ENCODE measurements around the gene TELO2. TPM values are rescaled to one million over a fixed set of nuclear protein-coding genes. Genes with fewer than 3 reads are reported as not detected.

TELO2 gene
- total and polyA plus RNA-seq, 2 donors (not counting 3 experiments of a cell fraction or from before 2014, with no cell fraction given) = 30.7 to 61.6 TPM

DNA sequence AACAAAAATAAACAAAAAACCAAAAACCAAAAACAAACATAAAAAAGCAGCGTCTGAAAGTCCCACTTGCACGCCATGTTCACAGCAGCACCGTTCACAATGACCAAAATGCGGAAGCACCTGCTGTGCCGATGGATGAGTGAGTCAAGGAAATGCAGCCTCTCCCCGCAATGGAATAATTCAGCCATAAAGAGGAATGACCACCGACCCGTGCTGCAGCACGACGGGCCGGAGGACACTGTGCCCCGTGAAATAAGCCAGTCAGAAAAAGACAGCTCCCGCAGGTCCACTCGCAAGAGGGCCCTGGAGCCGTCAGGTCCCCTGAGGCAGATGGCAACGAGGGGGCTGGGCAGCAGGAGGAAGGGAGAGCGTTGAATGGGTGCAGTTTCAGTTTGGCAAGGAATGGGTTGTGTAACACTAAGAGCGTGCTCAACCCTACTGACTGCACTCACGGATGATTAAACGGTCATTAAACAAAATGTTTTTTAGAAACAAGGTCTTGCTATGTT is 23.4 kb upstream of the TELO2 start:
- POLR2A ChIA-PET = no interaction called here
- Histone ChIP-seq H3K9ac (replicated peaks; ENCODE audit: extremely low read depth, insufficient read depth, low read length) (no peak overlapping the region), H3K27me3 (ENCODE audit: control insufficient read depth in 2 of 2, insufficient read depth in 2 of 2, low read length in 2 of 2) (no peaks in the 10 kb centered on the region), H3K79me2 (ENCODE audit: control insufficient read depth, insufficient read depth, low read length) (peaks cover 29% of the 10 kb centered on the region), H3K9me1 (replicated peaks; ENCODE audit: control insufficient read depth, extremely low read depth, insufficient read depth, low read length) (no peaks in the 10 kb centered on the region), H3K9me3 (replicated peaks; ENCODE audit: control insufficient read depth, insufficient read depth, low read length) (no peaks in the 10 kb centered on the region), H3K4me1 (ENCODE audit: control insufficient read depth, extremely low read depth, insufficient read depth, low read length) (peaks cover 5% of the 10 kb centered on the region), H3K27ac (ENCODE audit: insufficient read depth, low read depth, low read length) (no peak overlapping the region), H3K36me3 (ENCODE audit: control insufficient read depth in 2 of 2, extremely low read depth in 1 of 2, insufficient read depth in 2 of 2, low read length in 2 of 2) (peaks cover 0 to under 1% of the 10 kb centered on the region in 2 experiments), H3K4me2 (ENCODE audit: insufficient read depth, low read length) (no peak overlapping the region), H2AFZ (ENCODE audit: low read depth, low read length) (no peak overlapping the region), H3K4me3 (replicated peaks in 1 of 3; ENCODE audit: insufficient read depth in 1 of 3, low read depth in 1 of 3, low read length in 3 of 3) (no peak overlapping the region), H4K20me1 (replicated peaks; ENCODE audit: control insufficient read depth, extremely low read depth, insufficient read depth, low read length) (no peaks in the 10 kb centered on the region)
- TF ChIP-seq EZH2 (IDR thresholded peaks at IDR 0.05; ENCODE audit: borderline replicate concordance, low read depth, low read length, severe bottlenecking) (no peak), JUN (IDR thresholded peaks at IDR 0.05; ENCODE audit: borderline replicate concordance, insufficient read depth, insufficient read length, low read depth) (no peak), GATA2 (IDR thresholded peaks at IDR 0.05; ENCODE audit: insufficient read depth, insufficient read length, low read depth, low read length) (no peak), FOS (IDR thresholded peaks at IDR 0.05; ENCODE audit: borderline replicate concordance, insufficient read depth, low read length) (no peak), POLR2A (IDR thresholded peaks at IDR 0.05; ENCODE audit: low read depth, low read length) (no peak), POLR2AphosphoS5 (IDR thresholded peaks at IDR 0.05; ENCODE audit: insufficient read depth, low read depth, low read length) (no peak), MYC (IDR thresholded peaks at IDR 0.05; ENCODE audit: low read depth, low read length) (no peak)
- TF ChIP-seq, protein P1, sequence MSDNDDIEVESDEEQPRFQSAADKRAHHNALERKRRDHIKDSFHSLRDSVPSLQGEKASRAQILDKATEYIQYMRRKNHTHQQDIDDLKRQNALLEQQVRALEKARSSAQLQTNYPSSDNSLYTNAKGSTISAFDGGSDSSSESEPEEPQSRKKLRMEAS (IDR thresholded peaks at IDR 0.05; ENCODE audit: insufficient read depth, insufficient read length) = no peak
- TF ChIP-seq, protein P2, sequence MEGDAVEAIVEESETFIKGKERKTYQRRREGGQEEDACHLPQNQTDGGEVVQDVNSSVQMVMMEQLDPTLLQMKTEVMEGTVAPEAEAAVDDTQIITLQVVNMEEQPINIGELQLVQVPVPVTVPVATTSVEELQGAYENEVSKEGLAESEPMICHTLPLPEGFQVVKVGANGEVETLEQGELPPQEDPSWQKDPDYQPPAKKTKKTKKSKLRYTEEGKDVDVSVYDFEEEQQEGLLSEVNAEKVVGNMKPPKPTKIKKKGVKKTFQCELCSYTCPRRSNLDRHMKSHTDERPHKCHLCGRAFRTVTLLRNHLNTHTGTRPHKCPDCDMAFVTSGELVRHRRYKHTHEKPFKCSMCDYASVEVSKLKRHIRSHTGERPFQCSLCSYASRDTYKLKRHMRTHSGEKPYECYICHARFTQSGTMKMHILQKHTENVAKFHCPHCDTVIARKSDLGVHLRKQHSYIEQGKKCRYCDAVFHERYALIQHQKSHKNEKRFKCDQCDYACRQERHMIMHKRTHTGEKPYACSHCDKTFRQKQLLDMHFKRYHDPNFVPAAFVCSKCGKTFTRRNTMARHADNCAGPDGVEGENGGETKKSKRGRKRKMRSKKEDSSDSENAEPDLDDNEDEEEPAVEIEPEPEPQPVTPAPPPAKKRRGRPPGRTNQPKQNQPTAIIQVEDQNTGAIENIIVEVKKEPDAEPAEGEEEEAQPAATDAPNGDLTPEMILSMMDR (IDR thresholded peaks at IDR 0.05; ENCODE audit: extremely low read depth in 1 of 2, insufficient read depth in 1 of 2, low read depth in 1 of 2, low read length in 2 of 2) = no peak
- no TSS peak for BruUV-seq (replicated peaks)
- FAIRE-seq = no peak
- CTCF ChIA-PET = no interaction called here
- no peak for DNase-seq (ENCODE audit: low read depth, low spot score)
- dilution Hi-C loops (cut with MboI; ENCODE audit: extremely low pct_ligation_motif_present, low sequenced_read_pairs) = no loop called here
- intact Hi-C loops (cut with micrococcal nuclease) = no loop called here

Measured in endothelial cell of umbilical vein (primary cell).